GM21526 (cell line): ENCODE data around the gene ZC3H11A.

Source experiments
- ATAC-seq: cut with Tn5 transposase; IDR thresholded peaks from one replicate; pipeline ENCODE4 v1.9.1; 2021; ENCODE audit warnings: moderate library complexity; ENCODE audit not compliant: unreplicated experiment, low FRiP score

Gene ZC3H11A

DNA sequence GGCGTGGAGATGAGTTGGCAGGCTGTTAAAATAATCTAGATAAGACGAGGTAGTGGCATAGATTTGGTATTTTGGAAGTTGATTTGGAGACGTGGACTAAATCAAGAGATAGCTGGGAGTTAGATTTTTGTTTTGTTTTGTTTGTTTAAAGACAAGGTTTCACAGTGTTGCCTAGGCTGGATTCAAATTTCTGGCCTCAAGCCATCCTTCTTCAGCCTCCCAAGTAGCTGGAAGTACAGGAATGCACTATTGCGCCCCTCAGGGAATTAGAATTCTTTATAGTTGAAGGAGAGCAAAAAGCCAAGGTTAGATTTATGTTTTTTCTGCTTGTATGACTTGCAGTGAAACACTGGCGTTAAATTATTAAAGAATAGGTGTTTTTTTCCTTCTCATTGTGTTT is 43.7 kb downstream of the ZC3H11A start:
- no peak for ATAC-seq

DNA sequence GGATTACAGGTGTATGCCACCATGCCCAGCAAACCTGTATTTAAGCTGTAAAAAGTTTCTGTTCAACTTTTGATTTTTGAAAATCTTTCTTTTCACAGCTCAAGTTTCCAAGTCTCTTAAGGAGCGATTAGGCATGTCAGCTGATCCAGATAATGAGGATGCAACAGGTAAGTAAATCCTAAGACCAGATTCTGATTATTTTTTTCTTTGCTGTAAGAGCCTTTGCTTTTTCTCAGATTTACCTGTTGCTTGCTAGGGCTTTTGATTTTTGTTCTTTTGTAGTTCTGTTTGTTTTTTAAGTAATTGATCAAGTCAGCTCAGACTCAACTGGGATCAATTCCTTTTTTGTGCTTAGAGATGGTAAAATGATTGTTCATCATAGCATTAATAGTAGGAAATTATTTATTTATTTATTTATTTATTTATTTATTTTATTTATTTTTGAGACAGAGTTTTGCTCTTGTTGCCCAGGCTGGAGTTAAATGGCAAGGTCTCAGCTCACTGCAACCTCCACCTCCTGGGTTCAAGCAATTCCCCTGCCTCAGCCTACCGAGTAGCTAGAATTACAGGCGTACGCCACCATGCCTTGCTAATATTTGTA is 44.9 kb downstream of the ZC3H11A start:
- no peak for ATAC-seq

- no peak for ATAC-seq
Measured at GRCh38 chr1:203842559-203842876, 47.1 kb downstream of the ZC3H11A start.

GRCh38 chr1:203843435-203843834 is 48.0 kb downstream of the ZC3H11A start:
- ATAC-seq = no peak
